ENCODE results near the gene FPR3. TPM values are rescaled to one million over a fixed set of nuclear protein-coding genes. Genes with fewer than 3 reads are reported as not detected.

FPR3 gene
- total and polyA plus RNA-seq, 11 donors, result 0.38 to 35.5 (median 2.9) TPM

DNA sequence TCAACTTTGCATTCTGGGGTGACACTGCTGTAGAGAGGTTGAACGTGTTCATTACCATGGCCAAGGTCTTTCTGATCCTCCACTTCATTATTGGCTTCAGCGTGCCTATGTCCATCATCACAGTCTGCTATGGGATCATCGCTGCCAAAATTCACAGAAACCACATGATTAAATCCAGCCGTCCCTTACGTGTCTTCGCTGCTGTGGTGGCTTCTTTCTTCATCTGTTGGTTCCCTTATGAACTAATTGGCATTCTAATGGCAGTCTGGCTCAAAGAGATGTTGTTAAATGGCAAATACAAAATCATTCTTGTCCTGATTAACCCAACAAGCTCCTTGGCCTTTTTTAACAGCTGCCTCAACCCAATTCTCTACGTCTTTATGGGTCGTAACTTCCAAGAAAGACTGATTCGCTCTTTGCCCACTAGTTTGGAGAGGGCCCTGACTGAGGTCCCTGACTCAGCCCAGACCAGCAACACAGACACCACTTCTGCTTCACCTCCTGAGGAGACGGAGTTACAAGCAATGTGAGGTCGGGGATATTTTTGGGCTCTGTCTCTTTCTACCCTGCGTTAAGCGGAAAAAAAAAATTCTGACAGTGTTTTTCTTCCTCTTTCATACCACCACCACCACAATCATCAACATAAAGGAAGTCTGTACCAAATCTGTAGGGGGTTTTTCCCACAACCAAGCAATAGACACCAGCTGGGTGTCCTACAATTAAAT lies 29.5 kb downstream of the FPR3 start:
- ATAC-seq, result peak in 2 of 4 donors; percentile 61 to 81
- Histone ChIP-seq H3K36me3 (no peaks in the 10 kb centered on the region), H3K9me3 (peaks cover 0 to 8% (median 0%) of the 10 kb centered on the region in 12 donors), H3K4me3 (no peak overlapping the region), H3K27me3 (no peaks in the 10 kb centered on the region), H3K4me1 (peaks cover 0 to 70% (median 0%) of the 10 kb centered on the region in 12 donors), H3K27ac (peak overlapping the region in 4 of 12 donors; percentile 39 to 87 (median 53))
- DNase-seq, result peak in 2 of 5 donors; percentile 31 to 34
- intact Hi-C loops (cut with DNase I), result no loop called here
- 85 to 94% (median 88%) methylated on average over 13 of the region's 13 CpGs for WGBS, 4 donors
- TF ChIP-seq, protein P1, sequence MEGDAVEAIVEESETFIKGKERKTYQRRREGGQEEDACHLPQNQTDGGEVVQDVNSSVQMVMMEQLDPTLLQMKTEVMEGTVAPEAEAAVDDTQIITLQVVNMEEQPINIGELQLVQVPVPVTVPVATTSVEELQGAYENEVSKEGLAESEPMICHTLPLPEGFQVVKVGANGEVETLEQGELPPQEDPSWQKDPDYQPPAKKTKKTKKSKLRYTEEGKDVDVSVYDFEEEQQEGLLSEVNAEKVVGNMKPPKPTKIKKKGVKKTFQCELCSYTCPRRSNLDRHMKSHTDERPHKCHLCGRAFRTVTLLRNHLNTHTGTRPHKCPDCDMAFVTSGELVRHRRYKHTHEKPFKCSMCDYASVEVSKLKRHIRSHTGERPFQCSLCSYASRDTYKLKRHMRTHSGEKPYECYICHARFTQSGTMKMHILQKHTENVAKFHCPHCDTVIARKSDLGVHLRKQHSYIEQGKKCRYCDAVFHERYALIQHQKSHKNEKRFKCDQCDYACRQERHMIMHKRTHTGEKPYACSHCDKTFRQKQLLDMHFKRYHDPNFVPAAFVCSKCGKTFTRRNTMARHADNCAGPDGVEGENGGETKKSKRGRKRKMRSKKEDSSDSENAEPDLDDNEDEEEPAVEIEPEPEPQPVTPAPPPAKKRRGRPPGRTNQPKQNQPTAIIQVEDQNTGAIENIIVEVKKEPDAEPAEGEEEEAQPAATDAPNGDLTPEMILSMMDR (IDR thresholded peaks at IDR 0.05), result no peak
- no peak for TF ChIP-seq POLR2A (IDR thresholded peaks at IDR 0.05)

DNA sequence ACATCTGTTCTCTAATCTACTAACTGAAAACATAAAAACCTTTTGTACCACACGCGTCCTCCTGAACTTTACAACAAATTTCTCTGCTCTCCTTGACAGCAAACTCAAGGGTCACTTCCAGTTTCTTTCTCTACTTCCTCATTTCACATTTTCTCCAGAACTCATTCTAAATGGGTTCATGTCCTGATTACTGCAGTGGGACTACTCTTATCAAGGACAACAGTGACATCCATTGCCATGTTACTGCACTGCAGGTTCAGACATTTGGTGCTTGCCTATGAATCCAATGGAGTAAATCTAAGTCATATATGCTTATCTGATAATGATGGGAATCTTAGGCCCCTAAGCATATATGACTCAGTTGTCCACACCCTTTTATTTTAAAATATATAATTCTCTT lies 35.3 kb downstream of the FPR3 start:
- ATAC-seq, result peak; percentile 20 to 57 (median 44)
- no peak for TF ChIP-seq POLR2A (IDR thresholded peaks at IDR 0.05)
- TF ChIP-seq, protein P1 (IDR thresholded peaks at IDR 0.05), result peak in 9 of 12 donors; percentile 3 to 49 (median 23)
- 84 to 88% (median 86%) methylated on average over 2 of the region's 2 CpGs for WGBS, 4 donors

DNA sequence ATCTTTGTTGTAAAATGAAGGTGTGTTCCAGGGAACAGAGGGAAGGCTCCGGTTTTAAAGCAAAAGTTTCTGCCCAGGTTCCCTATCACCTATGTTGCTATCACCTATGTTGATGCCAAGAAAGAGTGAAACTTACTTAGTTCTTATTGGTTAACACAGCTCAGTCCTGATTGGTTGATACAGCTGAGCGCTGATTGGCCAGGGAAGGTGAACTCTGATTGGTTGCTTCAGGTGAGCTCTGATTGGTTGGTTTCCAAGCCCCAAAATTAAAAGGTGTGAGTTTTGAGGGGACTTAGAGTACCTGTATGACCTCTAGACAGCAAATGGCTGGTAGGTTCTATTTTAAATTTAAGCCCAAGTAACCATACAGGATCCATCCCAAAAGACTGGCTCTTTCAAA lies 42.2 kb downstream of the FPR3 start:
- Histone ChIP-seq H3K4me3 (no peak overlapping the region), H3K27me3 (no peaks in the 10 kb centered on the region), H3K27ac (no peak overlapping the region), H3K36me3 (no peaks in the 10 kb centered on the region), H3K9me3 (peaks cover 0 to 10% (median 0%) of the 10 kb centered on the region in 12 donors), H3K4me1 (no peaks in the 10 kb centered on the region)
- intact Hi-C loops (cut with DNase I), result no loop called here
- TF ChIP-seq, protein P1 (IDR thresholded peaks at IDR 0.05), result no peak
- 92 to 97% (median 95%) methylated on average over 2 of the region's 2 CpGs for WGBS, 4 donors
- no peak for DNase-seq
- ATAC-seq, result no peak

More for the DNA sequence above, 35.3 kb downstream of the FPR3 start:
- no peaks in the 10 kb centered on the region for H3K36me3 ChIP-seq
- H3K27ac ChIP-seq, result peak overlapping the region in 1 of 12 donors; percentile 72
- no peak for DNase-seq
- intact Hi-C loops (cut with DNase I), result no loop called here
- peaks cover 0 to 31% (median 0%) of the 10 kb centered on the region in 12 donors for H3K4me1 ChIP-seq
- H3K27me3 ChIP-seq, result no peaks in the 10 kb centered on the region
- peaks cover 0 to 8% (median 0%) of the 10 kb centered on the region in 12 donors for H3K9me3 ChIP-seq
- H3K4me3 ChIP-seq, result no peak overlapping the region

DNA sequence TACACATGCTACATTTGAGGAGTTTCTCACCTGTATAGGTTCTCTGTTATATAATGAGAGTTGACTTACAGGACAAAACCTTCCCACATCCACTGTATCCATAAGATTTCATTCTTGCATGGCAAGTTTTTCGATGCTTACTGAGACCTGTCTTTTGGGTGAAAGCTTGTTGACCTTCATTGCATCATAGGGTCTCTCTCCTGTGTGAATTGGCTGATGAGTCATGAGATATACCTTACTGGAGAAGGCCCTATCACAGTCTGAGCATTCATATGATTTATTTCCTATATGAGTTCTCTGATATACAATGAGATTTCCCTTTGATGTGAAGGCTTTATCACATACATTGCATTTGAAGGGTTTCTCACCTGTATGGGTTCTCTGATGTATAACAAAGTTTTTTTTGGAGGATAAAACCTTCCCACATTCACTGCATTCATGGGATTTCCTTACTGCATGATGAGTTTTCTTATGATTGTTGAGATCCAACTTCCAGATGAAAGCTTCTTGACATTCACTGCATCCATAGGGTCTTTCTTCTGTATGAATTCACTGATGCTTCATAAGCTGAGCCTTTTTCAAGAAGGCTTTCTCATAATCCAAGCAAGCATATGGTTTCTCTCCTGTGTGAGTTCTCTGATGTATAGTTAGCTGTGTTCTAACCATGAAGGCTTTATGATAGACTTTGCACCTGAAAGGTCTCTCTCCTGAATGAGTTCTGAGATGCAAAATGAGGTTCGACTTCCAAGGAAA lies 67.1 kb downstream of the FPR3 start:
- peaks cover 3 to 100% (median 89%) of the 10 kb centered on the region in 12 donors for H3K9me3 ChIP-seq
- 93 to 98% (median 94%) methylated on average over 2 of the region's 2 CpGs for WGBS, 4 donors
- intact Hi-C loops (cut with DNase I), result no loop called here
- DNase-seq (no peak), ATAC-seq (no peak)
- H3K4me1 ChIP-seq, result no peaks in the 10 kb centered on the region
- H3K4me3 ChIP-seq, result no peak overlapping the region
- H3K27ac ChIP-seq, result no peak overlapping the region
- TF ChIP-seq, protein P1 (IDR thresholded peaks at IDR 0.05), result no peak
- no peak for TF ChIP-seq POLR2A (IDR thresholded peaks at IDR 0.05)
- no peaks in the 10 kb centered on the region for H3K27me3 ChIP-seq
- H3K36me3 ChIP-seq, result peaks cover 0 to 18% (median 0%) of the 10 kb centered on the region in 9 donors
